Stimulated activated naive CD4-positive, alpha-beta T cell (primary cell): ENCODE results near the gene ZMIZ1.
"Not testable (repeated sequence)": the region's sequence is repeated elsewhere in the genome, so short reads cannot be mapped to it uniquely, and the experiment has no call there.

ENCODE experiments used
- DNase-seq, 6 experiments: peaks; one replicate each; lab custom pipeline; 2025; lab: John Stamatoyannopoulos, UW

ZMIZ1 gene

DNA sequence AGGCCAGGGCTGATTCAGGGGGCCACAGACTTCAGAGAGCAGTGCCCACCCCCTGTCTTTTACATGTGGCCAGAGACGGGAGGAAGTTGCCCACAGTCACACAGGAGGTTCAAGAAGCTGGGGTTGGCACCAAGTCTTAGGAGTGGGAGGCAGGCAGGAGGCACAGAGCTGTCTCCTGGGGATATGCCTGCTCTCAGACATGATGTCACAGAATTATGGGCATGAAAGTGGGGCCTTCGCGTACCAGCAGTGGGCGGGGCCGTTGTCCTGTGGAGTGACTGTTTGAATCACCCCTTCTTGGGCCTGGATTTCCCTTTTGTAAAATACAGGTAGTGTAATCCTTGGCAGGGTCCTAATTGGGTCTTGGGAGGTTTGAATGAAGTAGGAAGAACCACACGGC, 197.3 kb downstream of the ZMIZ1 start:
- no peak for DNase-seq

DNA sequence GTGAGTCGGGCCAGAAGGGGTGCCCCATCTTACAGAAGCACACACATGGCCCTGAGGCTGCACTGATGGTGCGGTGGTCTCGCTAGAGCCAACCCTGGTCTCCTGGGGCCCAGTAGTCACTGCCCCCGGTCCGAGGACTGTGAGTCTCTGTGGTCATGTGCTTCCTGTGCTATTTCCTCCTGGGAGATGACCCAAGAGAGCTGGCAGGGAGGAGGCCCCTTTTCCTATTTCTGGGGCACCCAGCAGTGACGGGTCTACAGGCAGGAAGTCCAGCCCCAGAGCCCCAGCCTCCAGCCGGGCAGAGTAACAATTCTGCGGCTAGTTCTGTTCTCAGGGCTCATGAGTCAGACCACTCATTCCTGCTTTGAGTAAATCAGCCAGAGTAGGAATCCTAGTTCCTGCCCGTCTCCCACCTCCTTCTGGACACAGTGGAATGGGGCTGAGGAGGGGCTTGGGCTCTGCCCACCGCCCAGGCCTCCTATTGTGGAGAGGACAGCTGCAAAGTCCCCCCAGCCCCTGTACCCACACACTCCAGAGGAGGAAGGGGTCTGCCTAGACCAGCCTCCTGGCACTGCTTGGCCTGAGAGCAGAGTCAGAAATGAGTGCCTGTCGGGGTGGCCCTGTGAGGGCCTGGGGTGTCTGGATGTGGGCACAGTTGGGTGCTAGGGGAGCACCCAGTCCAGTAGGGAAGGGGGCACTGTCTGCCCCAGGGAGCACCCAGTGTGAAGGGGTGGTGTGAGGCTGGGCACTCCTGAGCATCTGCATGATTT, 198.0 kb downstream of the ZMIZ1 start:
- DNase-seq: no peak

DNA sequence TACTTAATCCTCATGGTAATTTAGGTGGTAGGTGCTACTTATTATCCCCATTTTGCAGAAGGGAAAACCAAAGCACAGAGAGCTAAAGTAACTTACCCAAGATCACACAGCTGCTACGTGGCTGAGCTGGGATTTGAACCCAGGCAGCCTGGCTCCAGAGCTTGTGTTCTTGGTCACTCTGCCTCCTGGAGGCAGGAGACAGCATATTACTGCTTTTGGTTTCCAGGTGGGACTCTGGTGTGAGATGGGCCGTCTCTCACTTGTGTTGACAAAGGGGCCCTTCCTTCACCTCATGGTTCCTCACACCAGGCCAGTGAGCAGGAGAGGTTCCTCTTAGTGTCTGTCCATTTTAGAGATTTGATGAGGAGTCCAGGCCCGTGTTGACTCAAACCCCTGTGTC, 198.7 kb downstream of the ZMIZ1 start:
- no peak for DNase-seq

DNA sequence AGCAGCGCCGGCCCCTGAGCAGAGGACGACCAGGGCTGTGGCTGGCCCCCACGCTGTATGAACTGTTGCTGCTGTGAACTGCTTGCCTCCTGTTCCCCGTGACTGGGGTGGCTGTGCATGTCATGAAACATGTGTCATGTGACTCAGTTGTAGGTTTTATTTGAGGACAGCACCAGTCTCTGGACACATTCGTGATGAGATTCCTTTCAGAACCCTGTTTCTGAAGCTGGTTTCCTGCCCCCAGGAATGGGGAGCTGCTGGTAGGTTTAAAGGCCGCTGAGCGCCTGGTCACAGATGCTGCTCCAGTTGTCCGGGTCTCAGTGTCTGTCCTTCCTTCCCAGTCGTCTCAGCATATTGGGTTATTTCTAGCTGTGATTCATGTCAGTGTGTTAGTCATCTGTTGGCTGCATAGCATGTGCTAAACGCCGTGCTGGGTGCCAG, 199.4 kb downstream of the ZMIZ1 start:
- no peak for DNase-seq

DNA sequence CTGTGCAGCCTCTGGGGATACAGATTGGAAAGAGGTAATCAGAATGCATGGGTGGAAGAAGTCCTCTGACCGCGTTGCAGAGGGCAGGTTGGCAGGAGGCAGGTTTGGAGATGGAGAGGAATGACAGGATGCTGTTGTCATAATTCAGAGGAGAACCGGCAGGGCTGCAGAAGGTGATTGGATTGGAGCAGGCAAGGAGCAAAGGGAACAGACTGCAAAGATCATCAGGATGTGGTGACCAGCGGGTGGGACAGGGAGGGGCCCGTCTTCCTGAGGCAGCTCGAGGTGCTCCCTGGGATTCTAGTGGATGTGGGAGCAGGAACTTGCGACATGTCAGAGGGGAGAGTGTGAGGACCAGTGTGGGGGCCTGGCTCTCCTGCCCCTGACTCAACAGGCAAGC, 200.0 kb downstream of the ZMIZ1 start:
- no peak for DNase-seq

DNA sequence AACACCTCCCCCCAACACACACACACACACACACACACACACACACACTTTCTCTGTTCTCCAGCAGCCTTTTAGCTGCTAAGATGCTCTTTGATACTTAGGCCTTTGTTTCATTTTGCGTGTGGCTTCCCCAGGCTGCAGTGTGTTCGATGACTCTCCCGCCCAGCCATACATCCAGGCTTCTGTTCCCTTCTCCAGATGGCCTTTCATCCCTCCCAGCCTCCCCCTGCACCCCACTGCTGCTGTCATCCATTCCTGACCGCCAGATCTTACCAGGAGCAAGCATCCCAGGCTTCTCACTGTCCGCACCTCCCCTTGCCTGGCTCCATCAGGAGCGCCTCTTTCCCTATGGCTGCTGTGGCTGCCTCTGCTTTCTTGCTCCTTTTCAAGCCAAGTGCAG, 200.7 kb downstream of the ZMIZ1 start:
- no peak for DNase-seq

DNA sequence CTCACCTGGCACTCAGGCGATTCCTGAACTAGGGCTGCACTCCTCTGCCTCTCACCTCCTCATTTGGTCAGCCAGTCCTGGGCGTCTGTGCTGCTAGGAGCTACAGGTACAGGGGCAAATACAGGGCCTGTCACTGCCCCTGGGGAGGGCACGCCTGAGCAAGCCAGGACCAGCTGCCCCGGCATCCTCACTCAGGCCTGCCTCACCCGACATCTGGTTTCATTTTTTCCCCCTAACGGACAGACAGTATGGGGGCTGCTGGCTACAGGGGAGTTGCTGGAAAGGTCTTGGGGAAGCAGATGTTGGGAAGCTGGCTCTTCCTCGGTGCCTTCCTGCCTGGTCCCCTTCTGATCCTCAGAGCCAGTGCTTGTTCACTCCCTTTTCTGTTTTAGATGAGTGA, 201.2 kb downstream of the ZMIZ1 start:
- DNase-seq: no peak

DNA sequence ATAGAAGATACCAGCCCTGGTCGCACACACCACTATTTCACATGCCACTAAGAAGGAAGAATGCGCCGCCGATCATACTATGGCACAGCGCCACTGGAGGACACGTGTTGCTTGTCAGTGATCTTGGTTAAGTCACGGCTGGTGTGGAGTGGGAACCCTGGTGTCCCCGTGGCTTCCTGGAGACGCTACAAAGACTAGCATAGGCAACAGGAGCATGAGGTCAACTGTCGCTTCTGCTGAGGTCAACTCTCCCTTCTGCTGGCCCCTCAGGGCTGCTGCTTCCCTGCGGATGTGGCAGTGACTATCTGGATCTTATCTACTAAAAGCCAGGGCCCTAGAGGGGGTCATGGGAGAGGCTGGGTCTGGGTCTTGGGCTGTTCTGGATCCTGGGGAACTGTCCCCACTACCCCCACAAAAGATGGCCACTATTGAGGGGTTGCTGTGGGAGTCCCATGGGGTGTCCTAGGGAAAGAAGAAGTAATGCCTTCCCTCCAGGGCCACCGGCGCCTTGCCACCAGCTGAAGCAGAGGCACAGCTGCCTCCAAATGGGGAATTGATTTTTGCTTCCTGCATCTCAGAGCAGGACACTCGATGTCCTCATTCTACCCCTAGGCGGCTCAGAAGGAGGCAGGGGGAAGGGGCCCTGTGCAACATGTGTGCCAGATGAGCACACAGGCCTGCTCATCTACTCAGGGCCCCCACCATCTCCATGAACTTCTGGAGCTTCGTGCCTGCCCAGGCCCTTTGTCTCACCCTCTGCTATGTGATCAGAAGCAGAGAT, 201.9 kb downstream of the ZMIZ1 start:
- no peak for DNase-seq

DNA sequence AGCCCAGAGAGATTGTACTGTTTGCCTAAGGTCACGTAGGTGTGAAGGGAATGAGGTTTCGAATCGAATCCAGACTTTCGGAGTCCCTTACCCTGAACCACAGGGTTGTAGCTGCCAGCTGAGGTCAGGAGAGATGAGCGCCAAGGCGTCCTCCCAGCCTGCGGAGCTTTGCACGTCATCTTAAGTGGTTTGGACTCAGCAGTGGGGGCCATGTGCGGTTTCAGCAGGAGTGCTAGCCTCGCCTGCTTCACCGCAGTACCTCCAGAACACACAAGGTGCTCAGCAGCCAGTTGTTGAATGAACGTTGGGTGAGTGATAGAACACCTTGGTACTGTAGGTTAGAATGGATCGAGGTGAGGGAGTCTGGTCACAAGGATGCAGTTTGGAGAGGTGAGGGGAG, 203.6 kb downstream of the ZMIZ1 start:
- DNase-seq: no peak

DNA sequence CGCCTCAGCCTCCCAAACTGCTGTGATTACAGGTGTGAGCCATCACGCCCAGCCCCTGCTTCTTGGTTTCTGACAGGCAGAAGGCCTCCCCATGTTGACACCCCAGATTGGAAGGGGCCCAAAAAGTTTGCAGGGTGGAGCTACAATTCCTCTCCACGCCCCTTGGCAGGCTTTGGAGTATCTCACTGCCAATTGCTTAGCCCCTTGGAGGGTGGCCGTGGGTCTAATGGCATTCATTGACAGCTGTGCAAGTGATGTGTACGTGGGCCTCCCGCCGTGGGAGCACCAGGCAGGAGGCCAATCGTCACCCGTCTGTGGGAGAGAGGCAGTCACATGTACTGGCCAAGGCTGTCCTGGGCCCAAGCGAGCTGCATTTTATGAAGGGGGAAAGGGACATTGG, 204.8 kb downstream of the ZMIZ1 start:
- DNase-seq: no peak

DNA sequence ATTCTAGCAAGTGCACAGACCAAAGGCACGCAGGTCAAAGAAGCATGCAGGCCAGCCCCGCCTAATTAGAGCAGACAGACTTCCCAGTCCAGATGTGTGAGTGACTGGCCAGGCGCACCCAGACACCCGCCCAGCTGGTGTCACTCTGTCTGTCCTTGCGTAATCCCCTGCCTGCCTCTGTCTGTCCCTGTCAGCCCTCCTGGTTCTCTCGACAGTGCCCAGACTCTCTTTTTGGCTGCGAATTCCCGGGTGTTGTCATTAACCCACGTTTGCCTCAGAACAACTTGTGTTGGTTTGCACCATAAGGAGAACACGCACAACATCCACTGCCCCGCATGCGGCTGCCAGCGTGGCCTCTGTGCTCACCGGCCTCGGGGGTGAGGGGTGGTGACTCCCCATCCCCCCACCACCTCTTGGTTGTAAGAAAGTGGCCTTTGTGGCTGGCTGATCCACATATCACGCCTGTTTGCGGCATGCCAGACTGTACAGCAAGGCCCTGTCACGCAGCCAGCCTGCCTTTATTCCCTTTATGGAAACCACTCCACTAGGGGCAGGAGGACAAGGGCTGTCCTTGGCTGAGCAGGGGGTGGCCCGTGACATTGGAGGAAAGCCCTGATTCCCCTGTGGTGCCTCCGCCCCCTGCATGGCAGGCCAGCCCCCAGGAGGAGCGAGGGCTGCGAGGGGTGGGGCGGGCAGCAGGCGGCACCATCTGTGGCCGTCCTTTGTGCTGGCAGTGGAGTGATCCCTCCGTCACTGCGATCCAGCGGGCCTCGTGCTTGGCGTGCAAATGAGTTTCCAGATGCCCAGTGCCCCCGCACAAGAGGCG, 205.7 kb downstream of the ZMIZ1 start:
- no peak for DNase-seq

DNA sequence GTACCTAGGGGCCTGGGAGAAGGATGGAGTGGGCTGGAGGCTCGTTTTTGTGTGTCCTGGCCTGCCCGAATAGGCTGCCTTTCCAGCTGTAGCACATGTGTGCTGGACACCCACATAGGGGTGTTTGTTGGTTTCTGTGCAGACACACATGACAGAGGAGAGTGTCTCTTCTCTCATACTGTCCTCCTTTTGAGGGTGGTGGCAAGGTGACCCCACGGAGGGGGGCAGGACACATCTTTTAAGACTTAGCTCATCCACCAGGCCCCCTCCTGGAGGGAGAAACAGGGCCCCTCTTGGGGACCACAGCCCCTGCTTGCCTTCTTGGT, 206.3 kb downstream of the ZMIZ1 start:
- no peak for DNase-seq

DNA sequence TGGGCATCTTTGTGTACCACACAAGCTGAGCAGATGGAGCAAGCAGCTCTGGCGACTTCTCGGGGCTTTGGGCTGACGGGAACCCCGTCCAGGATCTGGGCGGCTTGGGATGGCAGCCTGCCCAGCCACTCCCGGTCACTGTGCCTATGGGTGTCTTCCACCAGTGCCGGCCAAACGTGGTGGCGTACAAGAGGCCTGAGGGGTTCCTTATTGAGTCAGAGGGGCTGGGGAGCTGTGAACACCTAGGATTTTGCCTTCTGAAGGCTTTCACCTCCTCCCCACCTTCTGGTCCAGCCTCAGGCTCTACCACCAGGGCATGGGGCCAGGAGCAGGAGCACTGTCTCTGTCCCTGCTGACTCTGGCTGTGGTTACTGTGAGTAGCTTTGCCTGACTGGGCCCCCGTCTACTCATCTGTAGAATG, 206.7 kb downstream of the ZMIZ1 start:
- no peak for DNase-seq

DNA sequence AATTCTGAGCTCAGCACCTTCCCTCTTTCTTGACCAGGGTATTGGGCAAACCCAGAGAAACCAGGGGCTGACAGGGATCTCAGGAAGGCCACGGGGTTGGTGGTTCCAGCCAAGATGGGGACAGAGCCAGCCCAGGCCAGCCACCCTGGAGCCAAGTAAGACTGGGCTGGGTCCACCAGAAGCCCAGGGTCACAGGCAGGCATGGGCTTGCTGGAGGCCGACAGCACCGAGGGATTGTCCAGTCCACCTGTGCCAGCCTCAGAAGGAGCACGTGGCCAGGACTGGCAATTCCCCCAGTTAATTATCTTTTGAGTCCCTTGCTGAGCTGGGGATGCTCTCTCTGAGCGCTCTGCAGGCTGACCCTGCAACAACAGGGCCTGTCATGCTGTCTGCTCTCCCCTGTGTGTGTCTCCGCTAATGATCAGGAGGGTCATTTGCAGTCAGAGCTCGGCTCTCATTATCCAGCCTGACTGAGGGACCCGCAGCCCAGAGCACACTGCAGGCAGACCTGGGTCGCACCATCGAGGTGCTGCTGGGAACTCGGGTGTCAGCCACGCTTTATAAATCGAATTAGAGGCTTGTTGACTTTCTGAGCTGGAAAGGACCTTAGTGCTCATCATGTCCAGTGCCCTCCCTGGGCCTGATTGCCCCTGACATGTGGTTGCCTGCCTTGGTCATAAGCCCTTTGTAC, 209.0 kb downstream of the ZMIZ1 start:
- DNase-seq: no peak

DNA sequence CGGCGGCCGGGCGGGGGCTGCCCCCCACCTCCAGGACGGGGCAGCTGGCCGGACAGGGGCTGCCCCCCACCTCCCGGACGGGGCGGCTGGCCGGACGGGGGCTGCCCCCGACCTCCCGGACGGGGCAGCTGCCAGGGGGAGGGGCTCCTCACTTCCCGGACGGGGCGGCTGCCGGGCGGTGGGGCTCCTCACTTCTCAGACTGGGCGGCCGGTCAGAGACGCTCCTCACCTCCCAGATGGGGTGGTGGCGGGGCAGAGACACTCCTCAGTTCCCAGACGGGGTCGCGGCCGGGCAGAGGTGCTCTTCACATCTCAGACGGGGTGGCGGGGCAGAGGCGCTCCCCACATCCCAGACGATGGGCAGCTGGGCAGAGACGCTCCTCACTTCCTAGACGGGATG, 210.3 kb downstream of the ZMIZ1 start:
- not testable (repeated sequence) for DNase-seq

DNA sequence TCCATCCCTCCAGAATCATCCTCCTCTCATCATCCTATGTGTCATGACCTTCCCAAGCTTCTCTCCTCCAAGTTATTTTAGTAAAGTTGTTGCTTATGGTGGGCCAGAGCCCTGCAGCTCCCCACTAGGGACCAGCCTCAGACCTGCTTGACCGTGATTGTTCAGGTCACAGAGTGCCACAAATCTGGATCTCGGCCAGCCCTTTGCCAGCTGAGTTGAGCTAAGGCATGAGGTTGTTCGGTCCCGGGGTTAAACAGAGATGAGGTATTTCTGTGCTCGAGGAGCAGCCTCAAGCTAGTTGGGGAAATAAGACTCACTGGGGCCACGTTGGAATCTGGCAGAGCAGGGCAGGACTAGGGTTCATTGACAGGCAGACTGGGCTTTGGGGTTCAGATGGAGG, 212.2 kb downstream of the ZMIZ1 start:
- DNase-seq: no peak

DNA sequence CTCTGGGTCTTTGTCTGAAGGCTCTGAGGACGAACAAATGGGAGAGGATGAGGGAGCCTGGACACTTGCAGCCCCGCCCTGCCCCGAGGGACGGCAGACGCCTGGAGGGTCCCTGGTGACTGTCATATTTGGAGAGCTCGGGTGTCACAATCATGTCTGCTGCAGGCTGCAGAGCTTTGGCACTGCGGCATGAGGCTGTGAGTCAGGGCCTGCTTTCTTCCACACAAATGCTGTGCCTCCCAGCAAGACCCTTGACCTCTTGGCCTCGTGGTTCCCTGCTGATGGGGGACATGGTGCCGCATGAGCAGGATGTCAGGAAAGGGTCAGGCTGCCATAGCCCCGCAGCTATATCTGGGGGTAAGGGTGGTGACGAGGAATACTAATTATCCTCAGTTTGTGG, 213.6 kb downstream of the ZMIZ1 start:
- no peak for DNase-seq

DNA sequence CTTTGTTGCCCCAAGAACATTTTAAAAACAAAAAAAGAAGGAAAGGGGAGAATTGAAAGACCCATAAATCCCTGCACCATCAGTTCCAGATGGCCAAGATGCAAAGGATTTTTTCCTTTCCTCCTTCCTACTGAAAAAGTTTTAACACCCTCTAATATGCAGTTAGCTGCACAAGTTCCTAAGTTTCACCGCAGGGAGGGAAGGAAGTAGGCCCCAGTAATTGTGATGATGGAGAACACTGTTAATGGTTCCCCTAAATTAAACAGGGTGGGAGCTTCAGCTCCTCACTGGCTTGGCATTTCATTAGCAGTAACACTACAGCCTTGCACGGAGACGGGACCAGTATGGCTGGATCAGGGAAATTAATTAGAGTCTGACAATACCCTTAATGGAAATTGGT, 214.8 kb downstream of the ZMIZ1 start:
- no peak for DNase-seq

DNA sequence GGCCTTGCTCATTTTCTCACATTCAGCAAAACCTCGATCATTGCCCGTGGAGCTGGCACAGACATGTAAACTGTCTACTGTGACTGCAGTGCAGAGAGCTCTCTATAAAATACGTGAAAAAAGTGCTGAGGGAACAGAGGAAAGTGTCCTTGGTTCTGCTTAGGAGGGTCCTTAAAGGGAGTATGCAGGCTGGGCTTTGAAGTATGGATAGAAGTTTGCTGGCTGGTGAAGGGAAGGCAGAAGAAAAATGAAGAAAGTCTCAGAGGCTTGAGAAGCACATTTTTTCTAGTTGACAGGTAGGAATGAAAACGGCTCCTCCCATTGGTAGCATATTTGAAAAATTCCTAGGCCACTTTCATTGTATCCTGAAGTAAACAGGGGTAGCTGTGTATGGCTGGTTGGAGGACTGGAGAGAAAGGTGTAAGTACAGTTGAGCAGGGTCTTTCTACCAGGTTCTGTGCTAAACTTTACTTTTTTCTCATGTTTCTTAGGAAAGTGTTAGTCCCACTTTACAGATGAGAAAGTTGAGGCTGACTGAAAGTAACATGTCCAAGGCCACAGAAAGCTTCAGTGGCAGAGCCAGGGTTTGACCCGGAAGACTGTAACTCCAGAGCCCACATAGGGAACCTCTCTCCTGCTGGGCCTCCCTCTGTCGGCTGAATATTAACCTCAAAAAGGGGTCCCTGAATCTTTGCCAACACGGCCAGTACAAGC, 215.5 kb downstream of the ZMIZ1 start:
- DNase-seq: no peak

DNA sequence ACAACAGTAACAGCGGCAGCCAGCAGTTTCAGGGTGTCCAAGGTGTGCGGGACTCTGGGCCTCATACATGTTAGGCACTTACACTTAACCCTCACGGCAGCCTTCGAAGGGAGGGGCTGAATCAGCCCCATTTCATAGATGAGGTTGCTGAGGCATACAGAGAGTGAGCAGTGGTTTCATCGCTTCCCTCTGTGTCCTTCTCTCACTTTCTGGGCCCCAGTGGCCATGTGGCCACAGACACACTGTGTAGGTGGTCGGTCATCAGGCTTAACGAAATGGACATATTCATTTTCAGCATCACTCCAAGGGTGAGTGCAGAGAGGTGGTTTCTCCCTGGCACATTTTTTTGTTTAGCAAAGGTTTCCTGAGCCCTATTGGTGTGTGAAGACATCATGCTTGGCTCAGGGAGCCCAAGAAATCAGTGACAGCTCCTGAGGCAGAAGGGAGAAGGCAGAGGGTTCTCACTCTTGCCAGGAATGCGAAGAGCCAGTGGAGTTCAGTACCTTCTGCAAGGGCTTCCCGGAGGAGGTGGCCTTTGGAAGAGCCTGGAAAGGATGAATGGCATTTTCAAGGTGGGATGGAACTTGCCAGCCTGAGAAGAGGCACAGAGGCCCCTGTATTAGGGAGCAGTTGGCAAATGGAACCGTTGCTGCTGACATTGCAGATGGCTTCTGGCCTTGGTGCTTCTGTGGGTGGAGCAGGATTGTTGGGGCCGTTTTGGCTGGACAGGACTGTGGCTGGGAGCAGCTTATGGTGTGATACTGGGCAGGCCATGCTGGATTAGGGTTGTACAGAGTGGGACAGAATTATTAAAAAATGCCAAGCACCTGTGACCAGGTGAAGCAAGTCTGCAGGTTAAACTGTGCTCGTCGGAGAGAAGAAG, 216.8 kb downstream of the ZMIZ1 start:
- DNase-seq: no peak
